Sigmoid colon (tissue), 4 donors: ENCODE data around the gene LAMTOR2.

Source experiments
- CTCF ChIP-seq, 4 experiments: fragments of 450-650 bp in 3 of 4; fragments of 200-600 bp in 1 of 4; IDR thresholded peaks; one replicate each; pipeline ENCODE4 v1.5.1; 2016 to 2019; ENCODE audit warnings: antibody characterized with exemption in 4 of 4, mild to moderate bottlenecking in 3 of 4, moderate library complexity in 2 of 4
- EP300 ChIP-seq, 4 donors: sonication (generic); formaldehyde crosslinking; IDR thresholded peaks; one replicate each; pipeline ENCODE4 v1.6.1; 2017; ENCODE audit warnings: antibody characterized with exemption in 4 of 4
- POLR2A ChIP-seq, 2 donors: fragments of 450-650 bp; IDR thresholded peaks; one replicate each; pipeline ENCODE4 v1.6.1; 2016; ENCODE audit warnings: antibody characterized with exemption in 2 of 2, mild to moderate bottlenecking in 2 of 2, moderate library complexity in 2 of 2

- no peak for TF ChIP-seq CTCF (IDR thresholded peaks at IDR 0.05)
- no peak for TF ChIP-seq POLR2A (IDR thresholded peaks at IDR 0.05)
- no peak for TF ChIP-seq EP300 (IDR thresholded peaks at IDR 0.05)
Measured at GRCh38 chr1:156072251-156072650, 17.7 kb downstream of the LAMTOR2 start.
